K562 (cell line): ENCODE data around the gene LMAN1L. TPM values are rescaled to one million over a fixed set of nuclear protein-coding genes. Genes with fewer than 3 reads are reported as not detected.

Experiments used
- CREB3 ChIP-seq: fragments of 450-650 bp; conservative IDR thresholded peaks from 2 replicates; pipeline ENCODE4 v1.6.1; 2016; ENCODE audit warnings: missing genetic modification characterization, low read depth, mild to moderate bottlenecking, missing compliant biosample characterization, moderate library complexity
- DEAF1 ChIP-seq: fragments of 450-650 bp; formaldehyde crosslinking; IDR thresholded peaks from 2 replicates; pipeline ENCODE4 v1.4.0; 2020; ENCODE audit warnings: mild to moderate bottlenecking, moderate library complexity
- MITF ChIP-seq: IDR thresholded peaks from 2 replicates; pipeline ENCODE4 v1.6.1; 2014; ENCODE audit warnings: antibody characterized with exemption
- SMAD1 ChIP-seq: fragments of 150-350 bp; IDR thresholded peaks from 2 replicates; pipeline ENCODE4 v1.6.1; 2014; ENCODE audit warnings: low read length, low read depth; ENCODE audit not compliant: partially characterized antibody
- U2AF1 ChIP-seq: fragments of 200-400 bp; formaldehyde crosslinking; optimal IDR thresholded peaks from 2 replicates; pipeline ENCODE3; 2017; ENCODE audit warnings: mild to moderate bottlenecking, low read depth, low read length, moderate library complexity
- polyA plus RNA-seq, 8 experiments: library from polyadenylated mRNA; depleted of rRNA in 4 of 8; stranded (reverse) in 5 of 8; unstranded in 3 of 8; fragments of >200 nt; fragmentation: Nextera tagmentation in 2 of 8; fragmentation: Illumina TruSeq in 1 of 8; extraction: Ambion mirVana in 2 of 8; extraction: Trizol in 1 of 8; gene quantifications; 2 replicates each; pipeline versions ENCODE4 v1.2.1 to v1.2.3, GENCODE V29; 2011 to 2014; ENCODE audit warnings: inconsistent platforms in 1 of 8, missing spikeins in 1 of 8
- total RNA-seq, 7 experiments: library from RNA; depleted of rRNA in 6 of 7; stranded (reverse); fragments of >200 nt in 6 of 7; fragmentation: Illumina TruSeq in 2 of 7; extraction: Trizol in 2 of 7; gene quantifications; 2 replicates each; pipeline versions ENCODE4 v1.2.1 to v1.2.3, GENCODE V29; 2011 to 2021; ENCODE audit warnings: low replicate concordance in 1 of 7
- TF ChIP-seq, protein P1 (sequence below): fragments of 200-800 bp; sonication (Bioruptor generic); IDR thresholded peaks from 2 replicates; pipeline ENCODE4 v1.6.1; 2016; ENCODE audit warnings: missing genetic modification characterization, missing compliant biosample characterization
- TF ChIP-seq, protein P2 (sequence below): fragments of 250-450 bp; sonication (Bioruptor Pico); IDR thresholded peaks from 2 replicates; pipeline ENCODE4 v1.5.0; 2021
- TF ChIP-seq, protein P3 (sequence below): fragments of 150-350 bp; conservative IDR thresholded peaks from 2 replicates; pipeline ENCODE4 v1.6.1; 2014; ENCODE audit warnings: low read length
- TF ChIP-seq, protein P4 (sequence below), 3 experiments: fragments of 200-800 bp in 1 of 3; sonication (Bioruptor generic) in 1 of 3; sonication (generic) in 1 of 3; formaldehyde crosslinking in 1 of 3; IDR thresholded peaks; 2 replicates each; pipeline versions ENCODE4 v1.6.1 to v1.8.0; 2016 to 2022; ENCODE audit warnings: mild to moderate bottlenecking in 2 of 3, missing compliant biosample characterization in 2 of 3, missing genetic modification characterization in 2 of 3, missing genetic modification reagents in 1 of 3

The LMAN1L gene
- total and polyA plus RNA-seq, 9 of the 15 experiments (the other 6 are each of a cell fraction or from before 2014, with no cell fraction given): not detected

DNA sequence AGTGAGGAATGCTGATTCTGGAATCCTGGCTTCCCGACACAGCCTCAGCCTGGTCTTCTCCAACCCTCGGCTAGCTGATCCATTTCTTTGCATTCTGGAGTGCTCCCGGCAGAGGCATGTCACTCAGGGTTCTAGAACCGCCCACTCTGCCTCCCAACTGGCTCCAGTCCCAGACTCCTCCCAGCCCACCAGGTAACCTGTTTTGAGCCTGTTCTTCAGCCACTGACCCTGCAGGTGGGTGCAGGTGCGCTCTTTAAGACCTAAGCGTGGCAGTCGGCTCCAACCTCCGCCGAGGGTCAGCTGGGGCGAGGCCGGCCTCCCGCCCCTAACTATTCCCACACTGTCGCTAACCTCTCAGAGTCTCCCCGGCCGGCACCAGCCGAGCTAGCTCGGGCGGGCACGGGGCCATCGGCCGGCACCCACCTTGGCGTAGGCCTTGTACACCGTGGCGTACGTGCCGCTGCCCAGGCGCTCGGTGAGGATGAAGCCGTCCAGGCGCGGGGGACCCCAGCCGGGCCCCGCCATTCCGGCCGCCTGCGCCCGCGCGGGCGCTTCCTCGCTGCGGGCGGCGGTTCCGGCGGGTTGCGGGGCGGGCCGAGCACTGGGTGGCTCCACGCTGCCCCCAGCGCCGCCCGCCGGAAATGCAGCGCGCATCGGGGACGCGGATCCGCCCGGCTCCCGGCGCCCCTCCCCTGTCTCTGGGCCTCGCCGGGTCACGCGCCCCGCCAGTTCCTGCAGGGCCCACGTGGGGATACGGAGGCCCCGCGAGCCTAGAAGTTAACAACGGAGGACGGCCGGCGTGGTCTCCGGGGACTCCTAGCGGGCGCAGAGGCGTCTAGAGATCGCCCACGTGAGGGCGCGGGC is 30.2 kb downstream of the LMAN1L start, which contains the start of gene ULK3 (continued):
- TF ChIP-seq, protein P1, sequence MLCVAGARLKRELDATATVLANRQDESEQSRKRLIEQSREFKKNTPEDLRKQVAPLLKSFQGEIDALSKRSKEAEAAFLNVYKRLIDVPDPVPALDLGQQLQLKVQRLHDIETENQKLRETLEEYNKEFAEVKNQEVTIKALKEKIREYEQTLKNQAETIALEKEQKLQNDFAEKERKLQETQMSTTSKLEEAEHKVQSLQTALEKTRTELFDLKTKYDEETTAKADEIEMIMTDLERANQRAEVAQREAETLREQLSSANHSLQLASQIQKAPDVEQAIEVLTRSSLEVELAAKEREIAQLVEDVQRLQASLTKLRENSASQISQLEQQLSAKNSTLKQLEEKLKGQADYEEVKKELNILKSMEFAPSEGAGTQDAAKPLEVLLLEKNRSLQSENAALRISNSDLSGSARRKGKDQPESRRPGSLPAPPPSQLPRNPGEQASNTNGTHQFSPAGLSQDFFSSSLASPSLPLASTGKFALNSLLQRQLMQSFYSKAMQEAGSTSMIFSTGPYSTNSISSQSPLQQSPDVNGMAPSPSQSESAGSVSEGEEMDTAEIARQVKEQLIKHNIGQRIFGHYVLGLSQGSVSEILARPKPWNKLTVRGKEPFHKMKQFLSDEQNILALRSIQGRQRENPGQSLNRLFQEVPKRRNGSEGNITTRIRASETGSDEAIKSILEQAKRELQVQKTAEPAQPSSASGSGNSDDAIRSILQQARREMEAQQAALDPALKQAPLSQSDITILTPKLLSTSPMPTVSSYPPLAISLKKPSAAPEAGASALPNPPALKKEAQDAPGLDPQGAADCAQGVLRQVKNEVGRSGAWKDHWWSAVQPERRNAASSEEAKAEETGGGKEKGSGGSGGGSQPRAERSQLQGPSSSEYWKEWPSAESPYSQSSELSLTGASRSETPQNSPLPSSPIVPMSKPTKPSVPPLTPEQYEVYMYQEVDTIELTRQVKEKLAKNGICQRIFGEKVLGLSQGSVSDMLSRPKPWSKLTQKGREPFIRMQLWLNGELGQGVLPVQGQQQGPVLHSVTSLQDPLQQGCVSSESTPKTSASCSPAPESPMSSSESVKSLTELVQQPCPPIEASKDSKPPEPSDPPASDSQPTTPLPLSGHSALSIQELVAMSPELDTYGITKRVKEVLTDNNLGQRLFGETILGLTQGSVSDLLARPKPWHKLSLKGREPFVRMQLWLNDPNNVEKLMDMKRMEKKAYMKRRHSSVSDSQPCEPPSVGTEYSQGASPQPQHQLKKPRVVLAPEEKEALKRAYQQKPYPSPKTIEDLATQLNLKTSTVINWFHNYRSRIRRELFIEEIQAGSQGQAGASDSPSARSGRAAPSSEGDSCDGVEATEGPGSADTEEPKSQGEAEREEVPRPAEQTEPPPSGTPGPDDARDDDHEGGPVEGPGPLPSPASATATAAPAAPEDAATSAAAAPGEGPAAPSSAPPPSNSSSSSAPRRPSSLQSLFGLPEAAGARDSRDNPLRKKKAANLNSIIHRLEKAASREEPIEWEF (CRISPR knock-in tag): no peak
- TF ChIP-seq CREB3 (tag) (no peak), SMAD1 (no peak), DEAF1 (CRISPR knock-in tag) (no peak), MITF (peak; percentile 94), U2AF1 (peak; percentile 40)
- TF ChIP-seq, protein P2, sequence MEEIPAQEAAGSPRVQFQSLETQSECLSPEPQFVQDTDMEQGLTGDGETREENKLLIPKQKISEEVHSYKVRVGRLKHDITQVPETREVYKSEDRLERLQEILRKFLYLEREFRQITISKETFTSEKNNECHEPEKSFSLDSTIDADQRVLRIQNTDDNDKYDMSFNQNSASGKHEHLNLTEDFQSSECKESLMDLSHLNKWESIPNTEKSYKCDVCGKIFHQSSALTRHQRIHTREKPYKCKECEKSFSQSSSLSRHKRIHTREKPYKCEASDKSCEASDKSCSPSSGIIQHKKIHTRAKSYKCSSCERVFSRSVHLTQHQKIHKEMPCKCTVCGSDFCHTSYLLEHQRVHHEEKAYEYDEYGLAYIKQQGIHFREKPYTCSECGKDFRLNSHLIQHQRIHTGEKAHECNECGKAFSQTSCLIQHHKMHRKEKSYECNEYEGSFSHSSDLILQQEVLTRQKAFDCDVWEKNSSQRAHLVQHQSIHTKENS (CRISPR knock-in tag): no peak
- TF ChIP-seq, protein P3, sequence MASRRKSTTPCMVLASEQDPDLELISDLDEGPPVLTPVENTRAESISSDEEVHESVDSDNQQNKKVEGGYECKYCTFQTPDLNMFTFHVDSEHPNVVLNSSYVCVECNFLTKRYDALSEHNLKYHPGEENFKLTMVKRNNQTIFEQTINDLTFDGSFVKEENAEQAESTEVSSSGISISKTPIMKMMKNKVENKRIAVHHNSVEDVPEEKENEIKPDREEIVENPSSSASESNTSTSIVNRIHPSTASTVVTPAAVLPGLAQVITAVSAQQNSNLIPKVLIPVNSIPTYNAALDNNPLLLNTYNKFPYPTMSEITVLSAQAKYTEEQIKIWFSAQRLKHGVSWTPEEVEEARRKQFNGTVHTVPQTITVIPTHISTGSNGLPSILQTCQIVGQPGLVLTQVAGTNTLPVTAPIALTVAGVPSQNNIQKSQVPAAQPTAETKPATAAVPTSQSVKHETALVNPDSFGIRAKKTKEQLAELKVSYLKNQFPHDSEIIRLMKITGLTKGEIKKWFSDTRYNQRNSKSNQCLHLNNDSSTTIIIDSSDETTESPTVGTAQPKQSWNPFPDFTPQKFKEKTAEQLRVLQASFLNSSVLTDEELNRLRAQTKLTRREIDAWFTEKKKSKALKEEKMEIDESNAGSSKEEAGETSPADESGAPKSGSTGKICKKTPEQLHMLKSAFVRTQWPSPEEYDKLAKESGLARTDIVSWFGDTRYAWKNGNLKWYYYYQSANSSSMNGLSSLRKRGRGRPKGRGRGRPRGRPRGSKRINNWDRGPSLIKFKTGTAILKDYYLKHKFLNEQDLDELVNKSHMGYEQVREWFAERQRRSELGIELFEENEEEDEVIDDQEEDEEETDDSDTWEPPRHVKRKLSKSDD: no peak
- TF ChIP-seq, protein P4, sequence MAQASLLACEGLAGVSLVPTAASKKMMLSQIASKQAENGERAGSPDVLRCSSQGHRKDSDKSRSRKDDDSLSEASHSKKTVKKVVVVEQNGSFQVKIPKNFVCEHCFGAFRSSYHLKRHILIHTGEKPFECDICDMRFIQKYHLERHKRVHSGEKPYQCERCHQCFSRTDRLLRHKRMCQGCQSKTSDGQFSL (CRISPR knock-in tag; IDR thresholded peaks at IDR 0.05): 0 out of 2 replicates have a peak, but pooled peaks have one; percentile 39
- TF ChIP-seq, protein P4 (tag; IDR thresholded peaks at IDR 0.05): no peak
